ENCODE results near the gene MPZL3.

Gene MPZL3

DNA sequence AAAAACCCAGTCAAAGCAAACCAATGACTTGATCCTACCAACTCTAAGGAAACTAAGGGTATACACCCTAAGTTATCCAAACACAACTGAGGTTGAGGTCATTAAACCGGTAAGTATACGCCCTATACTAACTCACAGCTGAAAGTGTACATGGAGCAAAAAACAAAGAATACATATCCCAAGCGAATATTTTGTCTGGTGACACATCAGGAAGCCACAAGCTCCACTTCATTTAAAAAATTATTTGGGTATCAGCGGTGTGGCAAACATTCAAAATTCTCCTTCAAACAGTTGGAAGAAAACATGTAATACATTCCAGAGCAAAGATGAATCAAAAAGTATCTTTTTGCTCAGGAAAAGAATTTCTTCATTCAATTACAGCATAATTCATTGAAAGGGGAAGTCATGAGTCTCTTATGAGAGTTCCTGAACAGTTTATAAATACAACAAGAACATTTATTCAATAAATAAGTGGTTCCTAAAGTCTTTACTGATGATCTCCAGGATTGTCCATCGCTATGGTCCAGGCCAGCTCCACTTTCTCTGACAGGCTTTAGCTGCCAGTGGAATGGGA lies 22.8 kb downstream of the MPZL3 start:
- Mint-ChIP-seq H3K36me3 (peaks cover 51% of the 10 kb centered on the region), H3K4me1 (peaks cover 29% of the 10 kb centered on the region), H3K27ac (no peak overlapping the region), H3K4me3 (no peak overlapping the region), H3K9me3 (no peaks in the 10 kb centered on the region), H3K27me3 (no peaks in the 10 kb centered on the region)

DNA sequence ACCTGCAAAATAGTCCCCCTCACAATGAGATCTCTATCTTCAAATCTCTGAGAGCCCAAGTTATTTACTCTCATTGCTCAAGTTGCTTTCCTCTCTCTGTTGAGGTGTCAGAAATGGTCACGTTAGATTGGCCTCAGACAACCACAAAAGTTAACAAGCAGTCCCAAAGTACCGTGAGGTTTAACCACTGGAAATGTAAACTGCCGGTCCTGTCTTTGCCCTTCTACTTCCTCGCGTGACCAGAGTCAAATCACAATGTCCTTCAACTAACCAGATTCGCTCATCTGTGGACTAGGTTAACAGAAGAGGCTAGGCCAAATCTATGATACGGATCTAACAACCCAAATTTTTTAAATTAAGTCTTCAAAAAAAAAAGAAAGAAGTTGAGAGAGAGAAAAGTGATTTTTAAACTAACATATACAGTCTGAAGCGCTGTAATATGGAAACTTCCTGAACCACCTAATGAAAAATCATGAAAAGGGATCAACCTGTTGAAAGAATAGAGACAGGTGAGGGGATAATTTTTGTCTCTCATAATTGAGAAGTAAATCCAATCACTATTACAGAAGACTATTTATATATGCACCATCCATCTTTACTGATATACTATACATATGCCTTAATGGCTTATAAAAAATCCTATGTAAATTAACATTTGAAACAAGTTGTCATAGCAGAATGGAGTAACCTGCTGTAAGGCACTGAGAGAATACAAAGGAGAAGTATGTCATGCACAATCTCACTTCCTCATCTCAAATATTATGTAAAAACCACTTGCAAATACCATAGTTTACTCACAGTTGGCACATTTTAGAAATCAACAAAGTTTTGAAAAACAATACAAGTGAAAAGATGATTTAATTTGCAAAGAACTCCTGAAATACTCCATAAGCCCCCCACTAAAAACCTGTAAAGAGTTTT lies 24.0 kb downstream of the MPZL3 start:
- H3K4me1 Mint-ChIP-seq, result peaks cover 23% of the 10 kb centered on the region
- H3K36me3 Mint-ChIP-seq, result peaks cover 40% of the 10 kb centered on the region
- no peaks in the 10 kb centered on the region for H3K9me3 Mint-ChIP-seq
- peak overlapping the region; percentile 93 for H3K27ac Mint-ChIP-seq
- H3K27me3 Mint-ChIP-seq, result no peaks in the 10 kb centered on the region
- H3K4me3 Mint-ChIP-seq, result peak overlapping the region; percentile 71

DNA sequence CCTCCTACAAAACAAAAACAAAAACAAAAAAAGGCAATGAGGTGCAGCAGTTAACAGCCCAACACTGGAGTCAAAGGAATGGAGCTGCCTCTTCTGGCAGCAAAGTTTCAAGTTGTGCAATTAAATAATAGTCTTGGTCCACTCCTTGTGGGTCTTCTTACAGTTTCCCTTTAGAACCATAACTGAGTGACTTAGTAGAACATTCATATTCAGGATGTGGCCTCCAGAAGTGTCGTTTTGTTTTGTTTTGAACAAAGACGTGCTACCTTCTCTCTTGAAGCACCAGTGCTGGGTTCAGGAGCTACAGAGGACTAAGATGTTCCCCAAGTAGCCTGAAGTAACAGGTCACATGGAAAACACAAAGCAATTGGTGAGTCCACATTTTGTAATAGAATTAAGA lies 25.4 kb downstream of the MPZL3 start:
- peaks cover 33% of the 10 kb centered on the region for H3K4me1 Mint-ChIP-seq
- no peaks in the 10 kb centered on the region for H3K27me3 Mint-ChIP-seq
- peak overlapping the region; percentile 64 for H3K4me3 Mint-ChIP-seq
- peaks cover 41% of the 10 kb centered on the region for H3K36me3 Mint-ChIP-seq
- peak overlapping the region; percentile 93 for H3K27ac Mint-ChIP-seq
- H3K9me3 Mint-ChIP-seq, result no peaks in the 10 kb centered on the region

DNA sequence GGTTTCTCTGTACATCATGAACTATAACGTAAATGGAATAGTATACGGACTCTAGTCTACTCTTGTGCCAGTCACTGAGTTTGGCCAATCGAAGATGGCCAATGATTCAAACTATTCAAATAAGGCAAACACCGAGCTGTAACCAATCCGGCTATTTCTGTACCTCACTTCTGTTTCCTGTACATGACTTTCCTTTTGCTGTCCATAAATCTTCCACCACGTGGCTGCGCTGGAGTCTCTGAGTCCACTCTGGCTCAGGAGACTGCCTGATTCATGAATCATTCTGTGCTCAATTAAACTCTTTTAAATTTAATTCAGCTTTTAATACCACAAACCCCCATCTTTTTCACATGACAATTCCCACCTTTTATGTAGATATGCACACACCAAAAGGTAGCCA lies 25.9 kb downstream of the MPZL3 start:
- peaks cover 38% of the 10 kb centered on the region for H3K4me1 Mint-ChIP-seq
- peaks cover 41% of the 10 kb centered on the region for H3K36me3 Mint-ChIP-seq
- peak overlapping the region; percentile 93 for H3K27ac Mint-ChIP-seq
- H3K27me3 Mint-ChIP-seq, result no peaks in the 10 kb centered on the region
- peak overlapping the region; percentile 64 for H3K4me3 Mint-ChIP-seq
- no peaks in the 10 kb centered on the region for H3K9me3 Mint-ChIP-seq

DNA sequence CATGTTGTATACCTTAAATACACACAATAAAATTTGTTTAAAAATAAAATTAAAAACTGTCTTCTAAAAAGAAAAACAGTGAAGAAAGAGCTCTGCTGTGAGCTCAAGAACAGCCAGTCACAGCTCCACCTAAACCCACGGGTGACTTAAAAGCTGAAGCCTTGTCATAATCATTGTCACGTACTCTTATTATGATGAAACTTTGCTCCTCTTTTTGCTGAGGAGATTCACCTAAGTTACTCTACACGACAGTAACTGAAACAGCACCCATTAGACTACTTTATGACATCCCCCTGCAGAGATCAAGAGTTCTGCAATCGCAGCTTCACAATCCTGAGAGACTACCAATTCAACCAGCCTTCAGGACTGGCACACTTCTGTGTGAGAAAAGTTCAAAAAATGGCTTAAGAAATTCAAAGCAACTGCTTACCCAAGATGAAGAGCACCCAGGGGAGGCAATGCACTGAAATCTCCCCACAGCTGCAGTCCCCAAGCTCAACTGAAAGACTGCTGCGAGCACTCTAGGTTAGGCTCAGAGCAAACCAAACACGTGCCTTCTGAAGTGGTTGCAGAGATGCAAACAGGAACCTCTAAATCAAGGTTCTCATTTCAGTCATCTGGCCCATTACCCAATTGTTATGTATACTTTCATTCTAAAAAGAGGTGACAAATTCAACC lies 27.5 kb downstream of the MPZL3 start, which contains the start of gene JAML:
JAML (minus strand) TSS at position 501 of the 678 bp plus-strand sequence. CDS start 10,145 bp downstream, outside the sequence.
- Mint-ChIP-seq H3K4me3 (peak within 1 kb of the TSS; percentile 86), H3K27me3 (no peaks in the 10 kb centered on the region), H3K4me1 (peaks cover 53% of the 10 kb centered on the region), H3K36me3 (peaks cover 40% of the 10 kb centered on the region), H3K9me3 (no peaks in the 10 kb centered on the region), H3K27ac (peak within 1 kb of the TSS; percentile 95)

DNA sequence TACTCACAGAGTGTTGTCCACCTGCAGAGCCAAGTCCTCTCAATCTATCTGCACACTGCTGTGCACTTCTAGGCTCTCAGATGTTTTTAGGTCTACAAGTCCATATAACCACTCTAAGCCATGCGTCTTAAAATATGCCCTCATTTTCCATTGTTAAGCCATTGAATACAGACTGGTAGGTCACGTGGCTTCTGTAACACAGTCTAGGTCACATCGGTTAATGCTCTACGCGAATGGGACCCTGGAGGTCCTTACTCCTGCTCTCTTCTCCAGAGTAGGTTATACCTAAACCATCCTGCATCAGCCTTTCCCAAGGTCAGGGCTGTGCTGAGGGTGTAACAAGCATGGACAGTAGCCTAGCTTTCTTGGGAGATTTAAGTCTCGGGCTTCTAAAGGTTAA lies 28.2 kb downstream of the MPZL3 start:
- Mint-ChIP-seq H3K9me3 (no peaks in the 10 kb centered on the region), H3K4me3 (peak overlapping the region; percentile 86), H3K27me3 (no peaks in the 10 kb centered on the region), H3K36me3 (peaks cover 36% of the 10 kb centered on the region), H3K27ac (peak overlapping the region; percentile 95), H3K4me1 (peaks cover 60% of the 10 kb centered on the region)

DNA sequence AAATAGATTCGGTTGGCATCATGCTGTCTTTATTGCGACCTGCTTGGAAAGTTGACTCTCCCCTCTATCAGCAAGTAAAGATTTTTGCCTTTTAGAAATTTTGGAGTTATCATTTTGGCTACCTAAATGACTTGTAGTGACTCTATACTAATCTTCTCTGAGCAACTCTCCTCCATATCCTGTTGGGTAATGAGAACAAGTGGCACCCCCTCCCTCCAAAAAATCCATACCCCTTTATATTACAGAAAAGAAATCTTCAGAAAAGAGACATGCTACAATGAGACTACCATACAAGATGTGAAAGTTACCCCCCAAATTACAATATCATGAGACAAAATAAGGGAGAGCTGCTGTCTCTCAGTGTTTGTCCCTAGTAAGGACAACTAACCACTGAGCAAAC lies 28.6 kb downstream of the MPZL3 start:
- H3K4me1 Mint-ChIP-seq, result peaks cover 64% of the 10 kb centered on the region

DNA sequence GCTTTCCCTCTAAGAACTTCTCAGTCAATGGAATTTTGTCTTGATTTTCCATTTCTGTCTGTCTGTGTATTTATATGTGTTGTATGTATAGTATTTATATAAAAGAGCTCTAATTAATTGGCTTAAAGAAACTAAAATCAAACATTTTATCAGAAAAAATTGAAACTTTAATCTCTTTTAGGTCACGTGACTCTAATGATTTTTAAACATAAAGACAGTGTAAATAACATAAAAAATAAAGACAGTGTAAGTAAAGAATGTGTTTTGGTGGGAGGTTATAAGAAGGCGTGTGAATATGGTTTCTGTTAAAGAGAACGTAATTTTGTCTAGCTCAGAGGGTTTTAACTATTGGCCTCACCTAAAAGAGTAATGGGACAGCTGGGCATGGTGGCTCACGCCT lies 29.7 kb downstream of the MPZL3 start:
- Mint-ChIP-seq H3K36me3 (peaks cover 28% of the 10 kb centered on the region), H3K4me1 (peaks cover 76% of the 10 kb centered on the region), H3K27ac (peak overlapping the region; percentile 98), H3K9me3 (no peaks in the 10 kb centered on the region), H3K27me3 (no peaks in the 10 kb centered on the region), H3K4me3 (peak overlapping the region; percentile 92)

More for the DNA sequence above, 28.6 kb downstream of the MPZL3 start:
- peaks cover 38% of the 10 kb centered on the region for H3K36me3 Mint-ChIP-seq
- H3K27me3 Mint-ChIP-seq, result no peaks in the 10 kb centered on the region
- peak overlapping the region; percentile 86 for H3K4me3 Mint-ChIP-seq
- peak overlapping the region; percentile 95 for H3K27ac Mint-ChIP-seq
- H3K9me3 Mint-ChIP-seq, result no peaks in the 10 kb centered on the region

DNA sequence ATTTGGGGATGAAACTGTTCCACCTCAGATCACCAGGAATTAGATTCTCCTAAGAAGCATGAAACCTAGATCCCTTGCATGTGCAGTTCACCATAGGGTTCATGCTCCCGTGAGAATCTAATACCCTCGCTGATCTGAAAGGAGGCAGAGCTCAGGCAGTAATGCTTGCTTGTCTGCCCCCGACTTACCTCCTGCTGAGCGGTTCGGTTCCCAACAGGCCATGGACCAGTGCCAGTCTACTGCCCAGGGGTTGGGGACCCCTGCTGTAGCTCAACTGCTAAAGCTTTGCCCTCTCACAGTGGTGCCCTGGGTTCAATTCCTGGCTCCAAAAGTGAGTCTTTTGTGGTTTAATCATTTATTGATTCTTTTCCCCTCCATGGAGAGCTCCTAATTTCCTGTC lies 30.7 kb downstream of the MPZL3 start:
- H3K36me3 Mint-ChIP-seq, result peaks cover 21% of the 10 kb centered on the region
- H3K4me1 Mint-ChIP-seq, result peaks cover 86% of the 10 kb centered on the region
- H3K27ac Mint-ChIP-seq, result peak overlapping the region; percentile 98
- H3K4me3 Mint-ChIP-seq, result peak overlapping the region; percentile 41
- H3K27me3 Mint-ChIP-seq, result no peaks in the 10 kb centered on the region
- H3K9me3 Mint-ChIP-seq, result no peaks in the 10 kb centered on the region

DNA sequence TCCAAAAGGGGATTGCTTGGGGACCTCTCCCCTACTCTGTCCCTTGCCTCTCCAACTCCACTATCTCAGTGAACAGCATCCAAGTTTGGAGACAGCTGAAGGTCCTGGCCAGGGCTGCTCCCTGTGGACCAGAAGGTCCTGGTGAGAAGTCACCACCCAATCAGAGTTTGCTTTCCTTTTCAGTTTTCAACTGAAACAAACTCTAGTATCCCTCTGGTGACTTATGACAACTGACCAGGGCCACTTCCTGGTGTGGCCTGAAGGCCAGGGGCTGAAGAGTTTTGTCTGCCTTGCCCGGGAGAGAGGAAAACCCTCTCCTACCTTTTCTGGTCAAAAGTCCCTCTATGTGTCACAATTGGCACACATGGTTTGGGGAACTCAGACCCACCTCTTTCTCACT lies 32.4 kb downstream of the MPZL3 start:
- Mint-ChIP-seq H3K9me3 (no peaks in the 10 kb centered on the region), H3K27me3 (no peaks in the 10 kb centered on the region), H3K4me1 (peaks cover 90% of the 10 kb centered on the region), H3K4me3 (peak overlapping the region; percentile 86), H3K27ac (peak overlapping the region; percentile 99), H3K36me3 (peaks cover 14% of the 10 kb centered on the region)

DNA sequence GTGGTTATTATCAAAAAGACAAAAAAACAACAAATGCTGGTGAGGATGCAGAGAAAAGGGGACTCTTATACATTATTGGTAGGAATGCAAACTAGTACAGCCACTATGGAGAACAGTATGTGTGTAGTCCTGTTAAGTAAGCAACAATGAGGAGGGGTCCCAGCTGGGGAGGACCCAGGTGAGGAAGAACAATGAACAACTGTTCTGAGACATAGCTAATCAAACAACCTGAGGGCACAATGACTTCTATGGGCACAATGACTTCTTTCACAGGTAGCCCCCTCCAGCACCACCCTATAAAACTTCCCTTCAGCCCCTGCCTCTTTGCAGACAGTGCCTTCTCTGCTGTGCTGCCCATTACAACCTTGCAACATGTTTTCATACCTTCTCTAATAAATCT lies 32.9 kb downstream of the MPZL3 start:
- Mint-ChIP-seq H3K36me3 (peaks cover 15% of the 10 kb centered on the region), H3K4me1 (peaks cover 92% of the 10 kb centered on the region), H3K9me3 (no peaks in the 10 kb centered on the region), H3K27ac (peak overlapping the region; percentile 99), H3K4me3 (peak overlapping the region; percentile 86), H3K27me3 (no peaks in the 10 kb centered on the region)

DNA sequence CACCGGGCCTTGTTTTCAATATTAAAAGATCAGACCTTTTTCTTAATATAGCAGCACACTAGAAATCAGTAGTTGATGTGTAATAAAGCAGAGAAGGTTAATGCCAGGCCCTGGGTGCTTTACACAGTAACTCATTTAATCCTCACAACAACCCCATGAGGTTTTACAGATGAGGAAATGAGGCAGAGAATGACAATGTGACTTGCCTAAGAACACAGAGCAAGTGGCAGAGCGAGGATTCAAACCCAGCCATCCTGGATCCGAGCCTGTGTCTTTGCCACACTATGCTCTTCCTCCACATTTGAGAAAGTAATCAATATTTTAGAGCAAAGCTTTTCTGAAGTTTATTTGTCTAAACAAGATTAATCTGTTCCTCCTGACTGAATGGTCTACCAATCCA lies 34.6 kb downstream of the MPZL3 start:
- Mint-ChIP-seq H3K4me3 (peak overlapping the region; percentile 86), H3K9me3 (no peaks in the 10 kb centered on the region), H3K4me1 (peaks cover 96% of the 10 kb centered on the region), H3K27ac (peak overlapping the region; percentile 99), H3K36me3 (peaks cover 23% of the 10 kb centered on the region), H3K27me3 (no peaks in the 10 kb centered on the region)

DNA sequence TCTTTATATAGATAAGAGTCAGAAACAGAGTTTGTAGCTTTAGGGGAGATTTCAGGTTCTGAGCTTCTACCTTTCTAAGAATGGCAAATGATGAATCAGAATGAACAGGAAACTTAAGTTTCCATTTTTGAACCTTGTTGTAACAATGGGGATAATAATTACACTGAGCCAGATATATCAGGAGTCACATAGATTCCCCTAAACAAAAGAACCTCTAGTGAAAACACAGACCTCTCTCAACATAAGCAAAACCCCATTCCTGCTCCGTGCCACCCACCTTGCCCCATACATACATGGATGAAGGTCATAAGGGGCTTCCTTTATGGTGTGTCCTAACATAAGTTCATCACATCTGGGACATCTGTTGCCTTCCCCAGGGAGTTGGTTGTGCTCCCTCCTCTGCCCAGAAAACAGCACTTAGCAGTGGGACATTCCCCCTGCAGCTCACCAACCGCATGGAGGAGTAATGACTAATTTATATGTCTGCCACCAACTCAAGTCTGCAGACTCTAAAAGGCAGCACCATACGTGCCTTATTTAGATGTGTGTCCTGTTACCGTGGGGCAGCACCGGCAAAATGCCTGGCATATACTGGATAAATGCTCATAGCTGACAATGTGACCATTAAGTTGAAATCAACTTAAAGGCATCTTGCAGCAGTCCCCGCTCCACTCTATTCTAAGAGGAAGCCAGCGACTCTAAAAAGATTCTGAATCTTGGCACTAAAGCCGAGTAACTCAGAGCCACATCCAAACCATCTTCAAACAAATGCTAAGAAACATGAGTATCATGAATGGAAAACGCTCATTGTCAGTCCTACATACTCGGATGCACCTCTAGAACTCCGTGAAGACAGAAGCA lies 35.3 kb downstream of the MPZL3 start:
- peaks cover 27% of the 10 kb centered on the region for H3K36me3 Mint-ChIP-seq
- H3K4me3 Mint-ChIP-seq, result peak overlapping the region; percentile 86
- H3K27ac Mint-ChIP-seq, result peak overlapping the region; percentile 99
- peaks cover 97% of the 10 kb centered on the region for H3K4me1 Mint-ChIP-seq
- no peaks in the 10 kb centered on the region for H3K27me3 Mint-ChIP-seq
- H3K9me3 Mint-ChIP-seq, result no peaks in the 10 kb centered on the region

DNA sequence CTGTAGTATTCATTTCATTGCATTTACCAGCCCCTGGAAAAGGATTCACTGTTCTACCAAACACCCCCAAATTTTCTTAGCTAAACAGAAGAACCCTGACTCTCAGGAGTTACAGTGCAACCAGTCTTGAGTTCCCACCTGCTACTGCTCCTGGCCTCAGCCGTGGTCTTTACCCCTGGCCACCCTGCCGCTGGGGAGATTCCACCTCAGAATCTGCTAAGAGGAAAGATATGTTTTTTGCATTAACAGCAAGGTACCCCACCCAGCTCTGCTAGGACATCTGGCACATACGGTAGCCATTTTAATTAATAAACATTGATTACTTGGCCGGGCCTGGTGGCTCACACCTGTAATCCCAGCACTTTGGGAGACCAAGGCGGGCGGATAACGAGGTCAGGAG lies 36.4 kb downstream of the MPZL3 start:
- Mint-ChIP-seq H3K4me1 (peaks cover 90% of the 10 kb centered on the region), H3K9me3 (no peaks in the 10 kb centered on the region), H3K27ac (peak overlapping the region; percentile 99), H3K36me3 (peaks cover 33% of the 10 kb centered on the region), H3K27me3 (no peaks in the 10 kb centered on the region), H3K4me3 (peak overlapping the region; percentile 86)

DNA sequence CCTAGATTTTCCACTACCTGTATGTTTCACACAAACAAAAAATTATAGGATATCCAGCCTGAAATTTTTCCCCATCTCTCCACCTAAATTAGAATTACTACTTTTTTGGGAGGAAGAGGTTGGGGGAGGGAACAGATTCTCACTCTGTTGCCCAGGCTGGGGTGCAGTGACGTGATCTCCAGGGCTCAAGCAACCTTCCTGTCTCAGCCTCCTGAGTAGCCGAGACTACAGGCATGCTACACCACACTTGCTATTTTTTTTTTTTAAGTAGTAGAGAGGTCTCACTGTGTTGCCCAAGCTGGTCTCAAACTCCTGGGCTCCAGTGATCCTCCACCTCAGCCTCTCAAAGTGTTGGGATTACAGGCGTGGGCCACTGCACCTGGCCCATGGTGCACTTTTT lies 36.9 kb downstream of the MPZL3 start:
- Mint-ChIP-seq H3K4me1 (peaks cover 86% of the 10 kb centered on the region), H3K27ac (peak overlapping the region; percentile 99), H3K4me3 (peak overlapping the region; percentile 86), H3K9me3 (no peaks in the 10 kb centered on the region), H3K36me3 (peaks cover 38% of the 10 kb centered on the region), H3K27me3 (no peaks in the 10 kb centered on the region)

All from activated naive CD4-positive, alpha-beta T cell treated with anti-CD3 and anti-CD28 coated beads, Interleukin-2, amount 50 U/mL, for 24 hours (primary cell).